ENCODE measurements around the gene MROH2A. TPM values are rescaled to one million over a fixed set of nuclear protein-coding genes. Genes with fewer than 3 reads are reported as not detected.
A peak's percentile ranks its signal among the peaks of the same experiment; 100 is the strongest.

MROH2A gene
- total and polyA plus RNA-seq, 8 donors, result 1.1 to 4.0 (median 1.4) TPM; not detected in 5

- 92 to 95% (median 94%) methylated on average over 6 to 7 of the region's 7 CpGs for WGBS, 5 donors
- DNase-seq, result no peak
- intact Hi-C loops (cut with DNase I; ENCODE audit: low total_unique reads), result no loop called here
- peaks cover 0 to 20% (median 4%) of the 10 kb centered on the region in 3 donors for H3K27me3 ChIP-seq
- peaks cover 8 to 32% (median 16%) of the 10 kb centered on the region in 4 donors for H3K4me1 ChIP-seq
- H3K9me3 ChIP-seq, result no peaks in the 10 kb centered on the region
- H3K27ac ChIP-seq, result no peak overlapping the region
- no peak for TF ChIP-seq EP300 (IDR thresholded peaks at IDR 0.05)
- no peak for TF ChIP-seq POLR2AphosphoS5 (IDR thresholded peaks at IDR 0.05)
- TF ChIP-seq POLR2A (IDR thresholded peaks at IDR 0.05), result no peak
- TF ChIP-seq CTCF (IDR thresholded peaks at IDR 0.05), result no peak
- no peak overlapping the region for H3K4me3 ChIP-seq
- peaks cover 0 to 11% (median 0%) of the 10 kb centered on the region in 4 donors for H3K36me3 ChIP-seq
Observed at GRCh38 chr2:233850745-233851144, 72.6 kb downstream of the MROH2A start.

- no peak for TF ChIP-seq POLR2A (IDR thresholded peaks at IDR 0.05)
- no peak for TF ChIP-seq CTCF (IDR thresholded peaks at IDR 0.05)
- no peak for DNase-seq
- Histone ChIP-seq H3K4me1 (peaks cover 8 to 32% (median 16%) of the 10 kb centered on the region in 4 donors), H3K36me3 (peaks cover 0 to 11% (median 0%) of the 10 kb centered on the region in 4 donors), H3K9me3 (no peaks in the 10 kb centered on the region), H3K4me3 (no peak overlapping the region), H3K27ac (no peak overlapping the region), H3K27me3 (peaks cover 0 to 20% (median 4%) of the 10 kb centered on the region in 3 donors)
- intact Hi-C loops (cut with DNase I; ENCODE audit: low total_unique reads), result no loop called here
- WGBS, 5 donors, result 95 to 98% (median 97%) methylated on average over 6 of the region's 6 CpGs
Observed at GRCh38 chr2:233851169-233851568, 73.0 kb downstream of the MROH2A start.

- H3K27me3 ChIP-seq, result peaks cover 0 to 20% (median 4%) of the 10 kb centered on the region in 3 donors
- no peak overlapping the region for H3K4me3 ChIP-seq
- DNase-seq, result peak in 1 of 2 donors; percentile 23
- peaks cover 0 to 11% (median 0%) of the 10 kb centered on the region in 4 donors for H3K36me3 ChIP-seq
- H3K9me3 ChIP-seq, result no peaks in the 10 kb centered on the region
- peaks cover 8 to 32% (median 16%) of the 10 kb centered on the region in 4 donors for H3K4me1 ChIP-seq
- no peak overlapping the region for H3K27ac ChIP-seq
- intact Hi-C loops (cut with DNase I; ENCODE audit: low total_unique reads), result no loop called here
- WGBS, 5 donors, result 75 to 92% (median 82%) methylated on average over 3 of the region's 3 CpGs
- TF ChIP-seq EP300 (IDR thresholded peaks at IDR 0.05), result no peak
- TF ChIP-seq POLR2AphosphoS5 (IDR thresholded peaks at IDR 0.05), result no peak
- TF ChIP-seq POLR2A (IDR thresholded peaks at IDR 0.05), result no peak
- TF ChIP-seq CTCF (IDR thresholded peaks at IDR 0.05), result no peak
Observed at GRCh38 chr2:233852056-233852455, 73.9 kb downstream of the MROH2A start.

GRCh38 chr2:233853353-233853752, 75.2 kb downstream of the MROH2A start:
- 16 to 29% (median 24%) methylated on average over 5 to 8 of the region's 8 CpGs for WGBS, 5 donors
- Histone ChIP-seq H3K4me1 (peaks cover 8 to 36% (median 16%) of the 10 kb centered on the region in 4 donors), H3K27me3 (peaks cover 0 to 16% (median 4%) of the 10 kb centered on the region in 3 donors), H3K27ac (no peak overlapping the region), H3K4me3 (peak overlapping the region; percentile 55 to 93 (median 74)), H3K36me3 (peaks cover 0 to 6% (median 0%) of the 10 kb centered on the region in 4 donors), H3K9me3 (no peaks in the 10 kb centered on the region)
- intact Hi-C loops (cut with DNase I; ENCODE audit: low total_unique reads), result no loop called here
- peak in 1 of 2 donors; percentile 19 for DNase-seq
- TF ChIP-seq POLR2AphosphoS5 (IDR thresholded peaks at IDR 0.05) (no peak), EP300 (IDR thresholded peaks at IDR 0.05) (no peak), CTCF (IDR thresholded peaks at IDR 0.05) (no peak), POLR2A (IDR thresholded peaks at IDR 0.05) (no peak)

All from stomach (tissue), 9 donors.